B cell (primary cell): ENCODE measurements around the gene PAX3.

Experiments
- CTCF ChIP-seq: fragments of 200-600 bp; IDR thresholded peaks from one replicate; pipeline ENCODE4 v1.8.0; 2022; ENCODE audit warnings: antibody characterized with exemption, mild to moderate bottlenecking
- EZH2 ChIP-seq: IDR thresholded peaks from 2 replicates; pipeline ENCODE4 v1.6.1; 2012; ENCODE audit warnings: borderline replicate concordance, low read depth, mild to moderate bottlenecking, moderate library complexity, low read length; ENCODE audit not compliant: insufficient read depth, poor library complexity, severe bottlenecking

- TF ChIP-seq CTCF (no peak), EZH2 (no peak)
Measured at GRCh38 chr2:222287862-222288479, 10.8 kb downstream of the PAX3 start.
